ENCODE measurements around the gene SLF1. TPM values are rescaled to one million over a fixed set of nuclear protein-coding genes. Genes with fewer than 3 reads are reported as not detected.

The SLF1 gene
- total RNA-seq, 4 donors from 2014 or later = 3.2 to 13.5 (median 10.9) TPM

DNA sequence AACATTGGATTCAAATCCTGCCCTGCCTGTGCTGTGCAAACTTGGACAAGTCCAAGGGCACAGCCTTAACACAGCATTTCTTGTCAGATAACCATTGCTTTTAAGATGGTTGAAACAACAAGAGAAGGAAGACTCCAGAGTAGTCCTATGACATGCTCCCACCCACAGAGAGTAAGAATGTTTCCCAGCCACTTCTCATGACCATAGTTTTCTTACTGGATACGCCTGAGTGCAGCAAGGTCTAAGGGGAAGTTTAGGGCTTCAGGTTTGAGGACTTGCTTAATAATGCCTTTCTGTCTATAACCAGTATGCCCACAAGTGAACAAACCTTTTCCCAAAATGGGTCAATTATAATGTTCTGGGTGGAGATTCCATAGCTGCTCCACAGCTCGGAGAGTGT is 126.4 kb downstream of the SLF1 start:
- Histone ChIP-seq H3K4me3 (no peak overlapping the region), H3K4me1 (no peaks in the 10 kb centered on the region), H3K36me3 (no peaks in the 10 kb centered on the region), H3K27ac (no peak overlapping the region), H3K9me3 (no peaks in the 10 kb centered on the region), H3K27me3 (no peaks in the 10 kb centered on the region)
- intact Hi-C loops (cut with DNase I; ENCODE audit: low total_unique reads) = no loop called here
- TF ChIP-seq, protein P1, sequence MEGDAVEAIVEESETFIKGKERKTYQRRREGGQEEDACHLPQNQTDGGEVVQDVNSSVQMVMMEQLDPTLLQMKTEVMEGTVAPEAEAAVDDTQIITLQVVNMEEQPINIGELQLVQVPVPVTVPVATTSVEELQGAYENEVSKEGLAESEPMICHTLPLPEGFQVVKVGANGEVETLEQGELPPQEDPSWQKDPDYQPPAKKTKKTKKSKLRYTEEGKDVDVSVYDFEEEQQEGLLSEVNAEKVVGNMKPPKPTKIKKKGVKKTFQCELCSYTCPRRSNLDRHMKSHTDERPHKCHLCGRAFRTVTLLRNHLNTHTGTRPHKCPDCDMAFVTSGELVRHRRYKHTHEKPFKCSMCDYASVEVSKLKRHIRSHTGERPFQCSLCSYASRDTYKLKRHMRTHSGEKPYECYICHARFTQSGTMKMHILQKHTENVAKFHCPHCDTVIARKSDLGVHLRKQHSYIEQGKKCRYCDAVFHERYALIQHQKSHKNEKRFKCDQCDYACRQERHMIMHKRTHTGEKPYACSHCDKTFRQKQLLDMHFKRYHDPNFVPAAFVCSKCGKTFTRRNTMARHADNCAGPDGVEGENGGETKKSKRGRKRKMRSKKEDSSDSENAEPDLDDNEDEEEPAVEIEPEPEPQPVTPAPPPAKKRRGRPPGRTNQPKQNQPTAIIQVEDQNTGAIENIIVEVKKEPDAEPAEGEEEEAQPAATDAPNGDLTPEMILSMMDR (IDR thresholded peaks at IDR 0.05) = no peak
- TF ChIP-seq POLR2AphosphoS5 (IDR thresholded peaks at IDR 0.05) = no peak
- no peak for TF ChIP-seq POLR2A (IDR thresholded peaks at IDR 0.05)
- no peak for TF ChIP-seq EP300 (IDR thresholded peaks at IDR 0.05; ENCODE audit: low read depth)
- in situ Hi-C loops (cut with MboI; ENCODE audit: low pct_ligation_motif_present in 1 of 4, low pct_unique_long_range_greater_than_20kb in 1 of 4, low sequenced_read_pairs in 3 of 4) = no loop called here
- 90 to 93% methylated on average over 2 of the region's 2 CpGs for WGBS, 2 donors (ENCODE audit: low coverage in 1 of 2)
- no peak for DNase-seq

DNA sequence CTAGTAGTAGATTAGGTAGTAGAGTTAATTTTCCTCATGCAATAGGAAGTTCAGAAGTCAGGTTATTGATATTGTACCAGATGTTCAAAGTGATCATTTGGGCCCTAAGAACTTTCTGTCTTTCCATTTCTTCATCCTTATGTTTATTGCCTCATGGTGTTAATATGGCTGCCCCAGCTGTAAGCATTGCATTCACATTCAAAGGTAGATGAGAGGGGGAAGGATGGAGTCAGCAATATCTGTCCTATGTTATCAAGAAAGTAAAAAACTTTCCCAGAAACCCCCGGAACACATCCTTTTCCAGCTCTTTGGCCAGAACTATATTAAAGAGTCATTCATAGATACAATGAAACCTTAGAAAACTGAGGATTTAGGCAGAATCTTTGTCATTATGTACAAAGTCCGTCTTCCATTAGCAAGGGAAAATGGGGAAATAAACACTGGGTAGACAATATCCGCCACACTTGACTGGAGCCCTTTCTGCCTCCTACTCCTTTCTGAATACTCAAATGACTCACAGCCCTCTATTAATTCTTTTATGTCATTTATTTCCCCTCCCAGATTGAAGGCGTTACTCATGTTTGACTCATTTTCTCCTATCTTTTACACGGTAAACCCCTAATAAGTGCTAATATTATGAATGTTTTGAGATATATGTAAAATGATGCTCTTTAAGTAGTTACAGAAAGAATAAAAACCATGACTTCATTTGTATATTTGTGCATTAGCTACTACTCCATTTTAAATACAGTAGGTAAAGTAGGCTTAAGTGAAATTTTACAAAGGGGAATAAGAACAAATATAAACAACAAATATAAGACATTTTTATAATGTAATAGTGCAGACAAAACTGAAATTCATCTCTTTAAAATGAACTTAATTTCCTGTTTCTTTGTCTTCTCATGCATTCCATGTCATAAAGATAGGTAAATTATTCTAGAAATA is 127.6 kb downstream of the SLF1 start:
- no peaks in the 10 kb centered on the region for H3K27me3 ChIP-seq
- H3K9me3 ChIP-seq = no peaks in the 10 kb centered on the region
- no peaks in the 10 kb centered on the region for H3K4me1 ChIP-seq
- no peak for TF ChIP-seq POLR2AphosphoS5 (IDR thresholded peaks at IDR 0.05)
- TF ChIP-seq POLR2A (IDR thresholded peaks at IDR 0.05) = no peak
- no peak for TF ChIP-seq EP300 (IDR thresholded peaks at IDR 0.05; ENCODE audit: low read depth)
- TF ChIP-seq, protein P1 (IDR thresholded peaks at IDR 0.05) = no peak
- WGBS, 2 donors (ENCODE audit: low coverage in 1 of 2) = 52 to 70% methylated on average over 5 of the region's 5 CpGs
- no peak for DNase-seq
- no peak overlapping the region for H3K27ac ChIP-seq
- intact Hi-C loops (cut with DNase I; ENCODE audit: low total_unique reads) (no loop called here), in situ Hi-C loops (cut with MboI; ENCODE audit: low pct_ligation_motif_present in 1 of 4, low pct_unique_long_range_greater_than_20kb in 1 of 4, low sequenced_read_pairs in 3 of 4) (no loop called here)
- H3K36me3 ChIP-seq = no peaks in the 10 kb centered on the region
- H3K4me3 ChIP-seq = no peak overlapping the region

DNA sequence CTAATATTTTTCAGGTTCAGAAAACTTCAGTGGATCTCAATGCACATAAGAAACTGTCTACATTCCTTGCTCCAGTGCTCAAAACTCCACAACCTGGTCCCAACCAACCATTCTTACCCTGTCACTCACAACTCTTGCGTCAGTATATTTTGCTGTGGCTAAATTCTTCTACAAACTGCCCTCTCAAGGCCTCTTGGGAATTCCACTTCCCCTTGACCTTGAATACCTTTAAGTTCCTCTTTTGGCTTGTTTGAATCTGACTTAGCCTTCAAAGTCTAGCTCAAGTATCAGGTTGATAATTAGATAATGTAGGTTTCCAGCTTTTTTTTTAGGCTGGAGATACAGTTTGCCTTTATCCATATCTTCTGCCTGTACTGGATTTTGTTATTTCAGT is 128.3 kb downstream of the SLF1 start:
- Histone ChIP-seq H3K36me3 (no peaks in the 10 kb centered on the region), H3K27ac (no peak overlapping the region), H3K27me3 (no peaks in the 10 kb centered on the region), H3K4me1 (no peaks in the 10 kb centered on the region), H3K9me3 (no peaks in the 10 kb centered on the region), H3K4me3 (no peak overlapping the region)
- in situ Hi-C loops (cut with MboI; ENCODE audit: low pct_ligation_motif_present in 1 of 4, low pct_unique_long_range_greater_than_20kb in 1 of 4, low sequenced_read_pairs in 3 of 4) (no loop called here), intact Hi-C loops (cut with DNase I; ENCODE audit: low total_unique reads) (no loop called here)
- no peak for DNase-seq
- TF ChIP-seq POLR2AphosphoS5 (IDR thresholded peaks at IDR 0.05) = no peak
- no peak for TF ChIP-seq POLR2A (IDR thresholded peaks at IDR 0.05)
- TF ChIP-seq, protein P1 (IDR thresholded peaks at IDR 0.05) = no peak
- no peak for TF ChIP-seq EP300 (IDR thresholded peaks at IDR 0.05; ENCODE audit: low read depth)
- 78 to 91% methylated on average over 1 of the region's 1 CpG for WGBS, 2 donors (ENCODE audit: low coverage in 1 of 2)

Other genes with a start within 250 kb of the SLF1 start
- gene KIAA0825, start 65 bp upstream of the SLF1 start, total RNA-seq = 1 to 10 TPM; 1.2 to 5.3 (median 4.0) TPM